GM21423 (cell line): ENCODE results near the gene GALNTL6.
"Not testable (repeated sequence)": the region's sequence is repeated elsewhere in the genome, so short reads cannot be mapped to it uniquely, and the experiment has no call there.

Experiments
- ATAC-seq: cut with Tn5 transposase; IDR thresholded peaks from one replicate; pipeline ENCODE4 v1.9.1; 2021; ENCODE audit warnings: mild to moderate bottlenecking, moderate library complexity; ENCODE audit not compliant: unreplicated experiment

Gene GALNTL6

GRCh38 chr4:172895699-172896098, 1082.5 kb downstream of the GALNTL6 start:
- no peak for ATAC-seq

- ATAC-seq: no peak
Observed at GRCh38 chr4:172897046-172897445, 1083.8 kb downstream of the GALNTL6 start.

GRCh38 chr4:172898715-172899114, 1085.5 kb downstream of the GALNTL6 start:
- no peak for ATAC-seq

GRCh38 chr4:172899861-172900260, 1086.7 kb downstream of the GALNTL6 start:
- ATAC-seq: no peak

- no peak for ATAC-seq
Observed at GRCh38 chr4:172900900-172901299, 1087.7 kb downstream of the GALNTL6 start.

- ATAC-seq: not testable (repeated sequence)
Observed at GRCh38 chr4:172912468-172912867, 1099.3 kb downstream of the GALNTL6 start.

- ATAC-seq: not testable (repeated sequence)
Observed at GRCh38 chr4:172917403-172917802, 1104.2 kb downstream of the GALNTL6 start.

GRCh38 chr4:172919269-172919668, 1106.1 kb downstream of the GALNTL6 start:
- ATAC-seq: no peak

- ATAC-seq: no peak
Observed at GRCh38 chr4:172927096-172927814, 1114.1 kb downstream of the GALNTL6 start.

GRCh38 chr4:172928347-172928746, 1115.1 kb downstream of the GALNTL6 start:
- no peak for ATAC-seq

GRCh38 chr4:172938072-172938829, 1125.0 kb downstream of the GALNTL6 start:
- no peak for ATAC-seq

- no peak for ATAC-seq
Observed at GRCh38 chr4:172938870-172939269, 1125.7 kb downstream of the GALNTL6 start.

GRCh38 chr4:172942840-172943239, 1129.6 kb downstream of the GALNTL6 start:
- no peak for ATAC-seq

GRCh38 chr4:172945611-172946010, 1132.4 kb downstream of the GALNTL6 start:
- no peak for ATAC-seq

- no peak for ATAC-seq
Observed at GRCh38 chr4:172946503-172946902, 1133.3 kb downstream of the GALNTL6 start.

GRCh38 chr4:172947594-172947993, 1134.4 kb downstream of the GALNTL6 start:
- no peak for ATAC-seq

GRCh38 chr4:172950990-172951389, 1137.8 kb downstream of the GALNTL6 start:
- no peak for ATAC-seq

GRCh38 chr4:172951679-172952451, 1138.7 kb downstream of the GALNTL6 start:
- no peak for ATAC-seq

- ATAC-seq: no peak
Observed at GRCh38 chr4:172953896-172954568, 1140.8 kb downstream of the GALNTL6 start.

GRCh38 chr4:172956340-172956739, 1143.1 kb downstream of the GALNTL6 start:
- ATAC-seq: not testable (repeated sequence)

- ATAC-seq: no peak
Observed at GRCh38 chr4:172957216-172957615, 1144.0 kb downstream of the GALNTL6 start.
